Activated naive CD8-positive, alpha-beta T cell (primary cell): Measurements from ENCODE around the gene MFSD2A.
"Not testable (repeated sequence)": the region's sequence is repeated elsewhere in the genome, so short reads cannot be mapped to it uniquely, and the experiment has no call there.

Source experiments
- H3K27ac Mint-ChIP-seq: one replicate; pipeline ENCODE4 v1.8.0; 2021; ENCODE audit warnings: mixed read lengths
- H3K27me3 Mint-ChIP-seq: one replicate; pipeline ENCODE4 v1.8.0; 2021; ENCODE audit warnings: mixed read lengths
- H3K36me3 Mint-ChIP-seq: one replicate; pipeline ENCODE4 v1.8.0; 2021; ENCODE audit warnings: mixed read lengths
- H3K4me1 Mint-ChIP-seq: one replicate; pipeline ENCODE4 v1.8.0; 2021; ENCODE audit warnings: low read depth, mixed read lengths
- H3K4me3 Mint-ChIP-seq: one replicate; pipeline ENCODE4 v1.8.0; 2021; ENCODE audit warnings: mild to moderate bottlenecking, mixed read lengths
- H3K9me3 Mint-ChIP-seq: one replicate; pipeline ENCODE4 v1.8.0; 2021; ENCODE audit warnings: low read depth, mixed read lengths

The MFSD2A gene

DNA sequence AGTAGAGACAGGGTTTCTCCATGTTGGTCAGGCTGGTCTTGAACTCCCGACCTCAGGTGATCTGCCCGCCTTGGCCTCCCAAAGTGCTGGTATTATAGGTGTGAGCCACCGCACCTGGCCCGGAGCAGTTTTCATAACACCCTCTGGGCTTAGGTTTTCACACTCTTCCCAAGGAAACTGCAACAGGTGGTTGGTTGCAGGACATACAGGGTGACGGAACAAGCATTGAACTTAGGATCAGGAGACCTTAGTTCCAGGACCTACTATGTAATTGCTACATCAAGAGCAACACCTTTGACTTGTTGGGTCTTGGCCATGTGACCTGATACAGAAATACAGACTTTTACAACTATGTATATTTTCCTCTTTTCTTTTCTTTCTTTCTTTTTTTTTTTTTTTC, 37.9 kb downstream of the MFSD2A start:
- no peaks in the 10 kb centered on the region for H3K27me3 Mint-ChIP-seq
- H3K4me3 Mint-ChIP-seq: no peak overlapping the region
- H3K4me1 Mint-ChIP-seq: peaks cover 12% of the 10 kb centered on the region
- no peaks in the 10 kb centered on the region for H3K9me3 Mint-ChIP-seq
- H3K36me3 Mint-ChIP-seq: no peaks in the 10 kb centered on the region
- no peak overlapping the region for H3K27ac Mint-ChIP-seq

DNA sequence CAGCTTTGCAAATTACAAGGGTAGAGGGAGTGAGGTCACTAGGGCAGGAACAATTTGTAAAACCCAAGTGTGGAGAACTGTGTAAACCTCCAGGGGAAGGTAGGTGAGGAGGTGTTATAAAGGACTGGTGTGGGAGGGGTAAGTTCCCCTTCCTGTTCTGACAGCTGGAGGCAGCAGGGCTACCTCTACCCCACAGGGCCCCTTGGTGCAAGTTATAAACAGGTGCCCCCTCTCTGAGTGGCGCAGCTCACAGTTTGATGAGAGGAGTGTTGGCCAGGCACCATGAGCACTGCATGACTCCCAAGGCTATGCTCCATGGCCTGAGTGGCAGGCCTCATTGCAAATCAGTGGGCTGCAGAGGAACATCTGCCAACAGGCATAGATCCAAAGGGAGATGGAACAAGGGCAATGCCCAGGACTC, 41.0 kb downstream of the MFSD2A start:
- Mint-ChIP-seq H3K36me3 (no peaks in the 10 kb centered on the region), H3K4me3 (no peak overlapping the region), H3K27me3 (no peaks in the 10 kb centered on the region), H3K27ac (no peak overlapping the region), H3K9me3 (no peaks in the 10 kb centered on the region), H3K4me1 (peaks cover 12% of the 10 kb centered on the region)

DNA sequence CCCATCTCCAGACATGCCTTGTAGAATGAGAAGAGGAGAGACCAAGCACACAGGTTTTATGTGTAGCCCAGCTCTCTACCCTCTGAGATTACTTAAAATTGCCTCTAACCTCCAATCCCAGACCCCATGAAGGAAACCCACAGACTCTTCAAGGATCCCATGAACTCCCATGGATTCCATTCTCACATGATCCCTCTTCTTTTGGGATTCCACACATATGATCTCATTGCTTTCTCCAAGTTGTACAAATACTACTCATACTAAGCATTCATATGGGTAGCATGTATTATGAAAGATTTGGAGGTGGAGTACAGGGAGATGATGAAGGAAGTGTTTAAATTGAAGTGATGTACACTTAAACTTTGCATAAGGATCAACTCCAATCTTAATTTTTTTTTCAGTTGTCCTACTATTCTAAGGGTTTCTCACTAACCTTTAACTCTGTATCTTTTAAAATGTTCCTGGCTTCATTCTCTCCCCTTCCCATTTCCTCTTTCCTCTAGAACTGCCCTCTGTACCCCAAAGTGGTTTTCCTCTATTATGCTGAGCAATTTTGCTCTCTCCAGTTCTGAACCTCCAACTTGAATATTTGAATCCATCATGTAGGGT, 41.6 kb downstream of the MFSD2A start:
- H3K9me3 Mint-ChIP-seq: no peaks in the 10 kb centered on the region
- H3K27ac Mint-ChIP-seq: no peak overlapping the region
- H3K4me3 Mint-ChIP-seq: no peak overlapping the region
- H3K4me1 Mint-ChIP-seq: peaks cover 12% of the 10 kb centered on the region
- no peaks in the 10 kb centered on the region for H3K27me3 Mint-ChIP-seq
- no peaks in the 10 kb centered on the region for H3K36me3 Mint-ChIP-seq

DNA sequence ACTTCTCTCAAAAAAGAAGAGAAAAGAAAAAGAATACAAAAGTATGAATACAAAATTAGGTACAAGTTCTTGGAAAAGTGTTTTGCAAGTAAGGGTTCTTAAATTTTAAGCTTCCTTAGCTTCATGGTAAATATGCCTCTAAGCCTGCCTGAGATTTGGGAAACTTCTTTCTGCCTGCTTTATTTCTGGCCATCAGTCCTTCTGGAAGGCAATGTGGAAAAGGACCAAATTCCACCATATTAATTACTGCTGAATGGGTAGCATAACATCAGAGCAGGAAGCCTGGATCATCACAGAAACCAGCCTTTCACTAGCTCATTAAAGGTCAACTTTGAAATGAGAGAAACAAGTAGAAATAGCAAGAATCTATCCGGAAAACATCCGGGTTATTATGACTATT, 46.5 kb downstream of the MFSD2A start:
- Mint-ChIP-seq H3K27ac (no peak overlapping the region), H3K27me3 (no peaks in the 10 kb centered on the region), H3K36me3 (no peaks in the 10 kb centered on the region)

DNA sequence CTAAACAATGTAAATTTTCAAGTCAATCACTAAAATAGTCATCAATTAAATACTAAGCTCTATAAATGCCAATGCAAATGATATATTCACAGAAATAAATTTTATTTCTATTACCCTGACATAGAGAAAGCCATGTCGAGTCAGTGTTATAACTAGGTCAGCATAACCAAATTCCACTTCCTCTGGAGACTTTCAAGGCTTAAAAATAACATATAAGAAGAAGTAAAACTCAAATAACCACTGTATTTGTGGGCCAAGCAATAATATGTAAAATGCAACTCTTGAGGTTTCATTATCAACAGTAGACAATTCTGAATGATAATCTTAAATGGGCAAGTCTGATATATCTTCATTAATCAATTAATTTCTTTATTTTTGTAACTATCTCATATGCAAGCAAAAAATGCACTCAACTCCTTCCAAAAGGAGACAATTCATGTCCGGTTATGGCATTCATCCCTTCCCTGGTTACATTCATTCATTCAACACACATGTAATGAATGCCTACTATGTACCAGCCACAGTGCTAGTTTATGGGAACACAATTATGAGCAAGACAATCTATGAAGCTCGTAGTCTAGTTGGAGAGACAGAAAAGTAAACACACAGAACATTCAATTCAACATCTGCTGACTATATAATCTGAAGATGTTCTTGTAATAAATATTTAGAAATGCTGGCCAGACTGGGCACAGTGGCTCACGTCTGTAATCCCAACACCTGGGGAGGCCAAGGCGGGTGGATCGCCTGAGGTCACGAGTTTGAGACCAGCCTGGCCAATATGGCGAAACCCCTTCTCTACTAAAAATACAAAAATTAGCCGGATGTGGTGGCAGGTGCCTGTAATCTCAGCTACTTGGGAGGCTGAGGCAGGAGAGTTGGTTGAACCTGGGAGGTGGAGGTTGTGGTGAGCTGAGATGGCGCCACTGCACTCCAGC, 48.5 kb downstream of the MFSD2A start:
- Mint-ChIP-seq H3K27ac (no peak overlapping the region), H3K9me3 (no peaks in the 10 kb centered on the region), H3K4me3 (no peak overlapping the region), H3K27me3 (no peaks in the 10 kb centered on the region), H3K4me1 (no peaks in the 10 kb centered on the region), H3K36me3 (no peaks in the 10 kb centered on the region)

More for the DNA sequence above, 46.5 kb downstream of the MFSD2A start:
- H3K4me3 Mint-ChIP-seq: no peak overlapping the region
- H3K9me3 Mint-ChIP-seq: no peaks in the 10 kb centered on the region
- peaks cover 3% of the 10 kb centered on the region for H3K4me1 Mint-ChIP-seq

DNA sequence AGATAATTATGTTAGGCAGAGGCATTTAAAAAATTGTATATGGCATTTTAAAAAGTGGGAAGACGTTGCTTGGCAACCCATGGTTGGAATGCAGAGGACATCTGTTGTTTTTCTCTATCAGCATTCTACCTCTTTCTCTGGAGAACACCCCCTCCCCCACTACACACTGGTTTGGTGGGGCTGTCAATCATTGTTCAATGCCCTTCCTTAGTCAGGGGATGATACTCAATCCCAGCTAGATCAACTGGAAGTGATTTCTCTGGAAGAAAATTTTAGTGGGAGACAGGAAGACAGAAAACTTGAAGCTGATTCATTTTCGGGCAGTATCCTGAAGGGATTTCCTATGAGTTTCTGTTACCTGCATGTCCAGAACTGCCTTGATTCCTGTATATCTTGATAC, 49.9 kb downstream of the MFSD2A start:
- H3K36me3 Mint-ChIP-seq: no peaks in the 10 kb centered on the region
- no peaks in the 10 kb centered on the region for H3K27me3 Mint-ChIP-seq
- no peaks in the 10 kb centered on the region for H3K9me3 Mint-ChIP-seq
- H3K4me1 Mint-ChIP-seq: no peaks in the 10 kb centered on the region
- no peak overlapping the region for H3K27ac Mint-ChIP-seq
- no peak overlapping the region for H3K4me3 Mint-ChIP-seq

DNA sequence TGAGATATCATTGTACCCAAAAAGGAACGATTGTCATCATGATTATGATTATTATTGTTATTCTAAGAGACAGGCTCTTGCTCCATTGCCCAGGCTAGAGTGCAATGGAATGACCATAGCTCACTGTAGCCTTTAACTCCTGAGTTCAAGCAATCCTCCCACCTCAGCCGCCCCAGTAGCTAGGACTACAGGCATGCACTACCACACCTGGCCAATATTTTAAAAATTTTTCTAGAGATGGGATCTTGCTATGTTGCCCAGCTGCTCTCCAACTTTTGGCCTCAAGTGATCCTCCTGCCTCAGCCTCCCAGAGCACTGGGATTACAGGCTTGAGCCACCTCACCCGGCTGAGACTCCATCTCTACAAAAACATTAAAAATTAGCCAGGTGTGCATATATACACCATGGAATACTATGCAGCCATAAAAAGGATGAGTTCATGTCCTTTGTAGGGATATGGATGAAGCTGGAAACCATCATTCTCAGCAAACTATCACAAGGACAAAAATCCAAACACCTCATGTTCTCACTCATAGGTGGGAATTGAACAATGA, 52.6 kb downstream of the MFSD2A start:
- not testable (repeated sequence) for H3K4me3 Mint-ChIP-seq, H3K4me1 Mint-ChIP-seq

DNA sequence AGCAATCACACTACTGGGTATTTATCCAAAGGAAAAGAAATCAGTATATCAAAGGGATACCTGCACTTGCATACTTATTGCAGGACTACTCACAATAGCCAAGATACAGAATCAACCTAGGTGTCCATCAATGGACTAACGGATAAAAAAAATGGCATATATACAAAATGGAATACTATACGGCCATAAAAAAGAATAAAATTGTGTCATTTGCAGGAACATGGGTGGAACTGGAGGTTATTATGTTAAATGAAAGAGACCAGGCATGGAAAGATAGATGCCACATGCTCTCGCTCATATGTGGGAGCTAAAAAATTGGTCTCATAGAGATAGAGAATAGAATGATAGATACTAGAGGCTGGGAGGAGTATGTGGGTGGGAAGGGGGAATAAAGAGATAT, 56.3 kb downstream of the MFSD2A start:
- Mint-ChIP-seq H3K9me3 (no peaks in the 10 kb centered on the region), H3K27ac (no peak overlapping the region)

More for the DNA sequence above, 52.6 kb downstream of the MFSD2A start:
- not testable (repeated sequence) for H3K27ac Mint-ChIP-seq, H3K36me3 Mint-ChIP-seq, H3K9me3 Mint-ChIP-seq, H3K27me3 Mint-ChIP-seq

DNA sequence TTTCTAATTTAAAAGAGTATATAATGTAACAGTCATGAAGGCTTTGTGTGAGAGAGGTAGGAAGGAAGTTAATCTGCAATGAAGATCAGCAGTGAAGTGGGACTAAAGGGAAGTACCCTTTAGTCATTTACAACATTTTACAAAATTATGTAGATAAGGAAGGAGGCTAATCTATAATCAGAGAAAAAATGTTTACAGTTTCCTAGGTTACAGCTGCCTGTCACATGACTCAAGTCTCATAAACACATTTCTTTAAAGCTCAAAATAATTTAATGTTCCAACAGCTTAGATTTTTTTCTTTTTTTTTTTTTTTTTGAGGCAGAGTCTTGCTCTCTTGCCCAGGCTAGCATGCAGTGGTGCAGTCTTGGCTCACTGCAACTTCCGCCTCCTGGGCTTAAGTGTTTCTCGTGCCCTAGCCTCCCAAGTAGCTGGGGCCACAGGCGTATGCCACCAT, 59.3 kb downstream of the MFSD2A start:
- H3K4me3 Mint-ChIP-seq: no peak overlapping the region
- peaks cover 2% of the 10 kb centered on the region for H3K36me3 Mint-ChIP-seq
- H3K27me3 Mint-ChIP-seq: no peaks in the 10 kb centered on the region
- H3K27ac Mint-ChIP-seq: peak overlapping the region; percentile 41
- no peaks in the 10 kb centered on the region for H3K9me3 Mint-ChIP-seq
- H3K4me1 Mint-ChIP-seq: peaks cover 21% of the 10 kb centered on the region

More for the DNA sequence above, 56.3 kb downstream of the MFSD2A start:
- Mint-ChIP-seq H3K4me3 (no peak overlapping the region), H3K36me3 (no peaks in the 10 kb centered on the region), H3K27me3 (no peaks in the 10 kb centered on the region), H3K4me1 (peaks cover 21% of the 10 kb centered on the region)

DNA sequence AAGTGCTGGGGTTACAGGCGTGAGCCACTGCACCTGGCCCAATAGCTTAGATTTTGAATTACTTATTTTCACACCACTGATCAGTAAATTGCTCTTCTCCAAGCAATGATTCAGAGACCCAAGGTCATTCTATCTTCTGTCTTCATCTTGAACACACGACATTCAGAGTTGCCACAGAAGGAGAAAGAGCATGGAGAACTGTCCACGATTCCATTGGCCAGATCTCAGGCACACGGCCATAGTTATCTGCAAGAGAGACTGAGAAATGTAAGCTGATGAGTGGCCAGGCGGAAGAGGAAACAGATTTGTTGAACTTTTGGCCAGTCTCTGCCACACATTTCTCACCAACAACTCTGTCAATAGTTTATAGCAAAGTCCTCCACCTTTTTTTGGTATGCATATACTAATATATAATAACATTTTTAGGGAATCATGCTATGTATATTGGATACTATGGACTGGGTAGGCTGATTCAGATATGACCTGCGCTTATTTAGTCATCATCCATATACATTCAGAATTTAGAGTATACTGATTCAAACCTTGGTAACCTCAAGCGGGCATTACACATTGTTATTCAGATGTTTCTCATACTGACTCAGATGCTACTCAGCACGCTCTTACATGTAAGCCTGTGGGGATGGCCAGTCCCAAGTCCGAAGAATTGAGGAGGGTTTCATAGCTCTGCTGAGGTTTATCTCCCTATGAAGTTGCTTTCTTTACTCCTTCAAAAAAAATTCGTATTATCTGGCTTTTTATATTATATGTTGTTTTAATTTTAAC, 60.1 kb downstream of the MFSD2A start:
- Mint-ChIP-seq H3K27me3 (no peaks in the 10 kb centered on the region), H3K36me3 (peaks cover 2% of the 10 kb centered on the region), H3K4me3 (no peak overlapping the region), H3K27ac (no peak overlapping the region), H3K9me3 (no peaks in the 10 kb centered on the region), H3K4me1 (peaks cover 21% of the 10 kb centered on the region)

DNA sequence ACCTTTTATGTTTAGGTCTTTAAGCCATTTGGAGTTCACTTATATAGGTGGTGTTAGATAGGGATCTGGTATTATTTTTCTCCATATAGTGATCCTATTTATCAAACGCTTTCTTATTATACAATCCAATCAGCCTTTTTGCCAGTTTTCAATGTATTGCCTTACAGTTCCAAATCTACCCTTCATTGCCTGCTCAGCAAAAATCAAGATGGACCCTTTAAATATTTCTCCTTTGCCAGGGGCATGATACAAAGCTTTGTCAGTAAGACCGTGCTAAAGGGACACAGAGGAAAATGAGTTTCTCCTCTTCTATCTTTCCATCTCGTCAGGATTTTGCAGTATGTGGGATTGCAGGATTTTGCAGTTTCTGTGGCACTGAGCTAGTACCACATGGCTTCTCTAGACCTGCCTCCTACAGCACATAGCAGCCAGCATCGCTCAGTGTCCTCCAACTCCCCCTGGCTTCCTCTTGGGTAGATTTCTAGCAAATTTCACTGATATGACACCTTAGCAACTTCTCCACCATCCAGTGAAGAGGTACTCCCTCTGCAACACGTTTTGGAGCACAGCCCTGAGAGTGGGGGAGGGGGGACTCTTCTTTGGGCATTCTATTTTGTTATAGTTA, 63.1 kb downstream of the MFSD2A start:
- no peaks in the 10 kb centered on the region for H3K9me3 Mint-ChIP-seq
- no peak overlapping the region for H3K27ac Mint-ChIP-seq
- no peak overlapping the region for H3K4me3 Mint-ChIP-seq
- H3K4me1 Mint-ChIP-seq: peaks cover 20% of the 10 kb centered on the region
- peaks cover 2% of the 10 kb centered on the region for H3K36me3 Mint-ChIP-seq
- no peaks in the 10 kb centered on the region for H3K27me3 Mint-ChIP-seq
